OCI-LY3 (cell line): ENCODE results near the gene CRAMP1.

Experiments
- H2AFZ ChIP-seq: fragments of 200-600, 300-600 bp; shearing (Covaris generic); 2 replicates; pipeline ENCODE4 v1.6.0; 2014; ENCODE audit warnings: antibody characterized with exemption, low read depth, low read length
- H3K27ac ChIP-seq: fragments of 200-600, 300-600 bp; sonication (generic); 2 replicates; pipeline ENCODE4 v1.5.1; 2014; ENCODE audit warnings: mild to moderate bottlenecking, low read length, moderate library complexity, mixed read lengths
- H3K27me3 ChIP-seq: fragments of 200-600, 300-600 bp; sonication (generic); 2 replicates; pipeline ENCODE4 v1.6.1; 2014; ENCODE audit warnings: low read depth, low read length, mixed read lengths
- H3K36me3 ChIP-seq: fragments of 200-600, 300-600 bp; sonication (generic); replicated peaks from 2 replicates; pipeline ENCODE3; 2014; ENCODE audit warnings: low read depth, low read length, mixed read lengths
- H3K4me1 ChIP-seq: fragments of 300-600, 200-600 bp; sonication (generic); 2 replicates; pipeline ENCODE4 v1.6.1; 2014; ENCODE audit warnings: low read length, mixed read lengths
- H3K4me2 ChIP-seq: fragments of 200-600, 300-600 bp; sonication (generic); 2 replicates; pipeline ENCODE4 v1.6.1; 2014; ENCODE audit warnings: low read length, mixed read lengths
- H3K4me3 ChIP-seq: fragments of 300-600, 200-600 bp; sonication (generic); 2 replicates; pipeline ENCODE4 v1.5.1; 2014; ENCODE audit warnings: antibody characterized with exemption, mild to moderate bottlenecking, low read length, moderate library complexity
- H3K79me2 ChIP-seq: fragments of 300-600, 200-600 bp; shearing (Covaris generic); 2 replicates; pipeline ENCODE4 v1.6.1; 2014; ENCODE audit warnings: mild to moderate bottlenecking, low read length, mixed read lengths
- H3K9ac ChIP-seq: fragments of 300-600, 200-600 bp; shearing (Covaris generic); 2 replicates; pipeline ENCODE4 v1.6.0; 2014; ENCODE audit warnings: mild to moderate bottlenecking, low read length, moderate library complexity
- H3K9me3 ChIP-seq: fragments of 200-600, 300-600 bp; shearing (Covaris generic); 2 replicates; pipeline ENCODE4 v1.6.1; 2014; ENCODE audit warnings: low read length, mixed read lengths; ENCODE audit not compliant: insufficient read depth
- H4K20me1 ChIP-seq: fragments of 200-600, 300-600 bp; sonication (generic); 2 replicates; pipeline ENCODE4 v1.6.1; 2016; ENCODE audit warnings: low read length, mixed read lengths; ENCODE audit not compliant: insufficient read depth
- EZH2phosphoT487 ChIP-seq: fragments of 200-600 bp; shearing (Covaris generic); IDR thresholded peaks from 2 replicates; pipeline ENCODE4 v1.6.1; 2018; ENCODE audit warnings: antibody characterized with exemption, mixed run types, low read depth
- TF ChIP-seq, protein P1 (sequence below): fragments of 200-600, 300-600 bp; sonication (generic); IDR thresholded peaks from 2 replicates; pipeline ENCODE4 v1.5.1; 2014; ENCODE audit warnings: antibody characterized with exemption, low read length, low read depth

Gene CRAMP1

DNA sequence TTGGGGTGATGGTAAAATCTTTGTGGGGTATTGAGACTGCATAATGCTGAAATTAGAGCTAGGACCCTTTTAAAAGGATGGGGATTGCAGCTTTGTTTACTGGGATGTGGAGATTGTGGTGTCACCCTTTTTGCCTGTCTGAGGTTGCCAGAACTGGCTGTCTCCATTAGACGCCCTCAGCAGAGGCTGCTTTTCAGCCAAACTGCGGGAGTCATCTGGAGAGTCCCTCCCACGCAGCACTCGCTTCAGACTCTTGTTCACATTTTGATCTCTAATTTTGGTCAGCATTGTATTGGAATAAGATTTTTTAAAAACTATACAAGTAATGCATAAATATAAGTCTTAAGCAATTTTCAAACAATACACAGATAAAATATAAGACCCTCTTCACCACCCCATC, 38.0 kb downstream of the CRAMP1 start:
- H3K4me1 ChIP-seq, result no peaks in the 10 kb centered on the region

DNA sequence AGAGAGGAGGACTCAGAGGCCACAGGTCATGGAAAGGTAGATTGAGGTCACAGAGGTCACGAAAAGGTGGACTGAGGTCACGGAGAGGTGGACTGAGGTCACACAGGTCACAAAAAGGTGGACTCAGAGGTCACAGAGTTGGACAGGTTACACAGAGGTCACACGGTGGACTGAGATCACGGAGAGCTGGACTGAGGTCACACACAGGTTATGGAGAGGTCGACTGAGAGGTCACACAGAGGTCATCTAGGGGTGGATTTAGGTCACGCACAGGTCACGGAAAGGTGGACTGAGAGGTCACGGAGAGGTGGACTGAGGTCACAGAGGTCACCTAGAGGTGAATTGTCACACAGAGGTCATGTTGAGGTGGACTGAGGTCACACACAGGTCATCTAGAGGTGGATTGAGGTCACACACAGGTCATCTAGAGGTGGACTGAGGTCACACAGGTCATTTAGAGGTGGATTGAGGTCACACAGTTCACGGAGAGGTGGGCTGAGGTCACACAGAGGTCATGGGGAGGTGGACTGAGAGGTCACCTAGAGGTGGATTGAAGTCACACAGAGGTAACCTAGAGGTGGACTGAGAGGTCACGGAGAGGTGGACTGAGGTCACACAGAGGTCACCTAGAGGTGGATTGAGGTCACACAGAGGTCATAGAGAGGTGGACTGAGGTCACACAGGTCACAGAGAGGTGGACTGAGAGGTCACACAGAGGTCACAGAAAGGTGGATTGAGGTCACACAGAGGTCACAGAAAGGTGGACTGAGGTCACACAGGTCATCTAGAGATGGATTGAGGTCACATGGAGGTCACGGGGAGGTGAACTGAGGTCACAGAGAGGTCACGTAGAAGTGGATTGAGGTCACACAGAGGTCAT, 39.2 kb downstream of the CRAMP1 start:
- H3K9me3 ChIP-seq, result no peaks in the 10 kb centered on the region
- no peak overlapping the region for H3K27ac ChIP-seq
- H3K36me3 ChIP-seq, result peaks cover 29% of the 10 kb centered on the region
- H3K79me2 ChIP-seq, result peaks cover 6% of the 10 kb centered on the region; the same call in 1 of the 2 replicates
- H3K4me3 ChIP-seq, result no peak overlapping the region
- H3K27me3 ChIP-seq, result no peaks in the 10 kb centered on the region
- no peak overlapping the region for H2AFZ ChIP-seq
- H3K4me1 ChIP-seq, result no peaks in the 10 kb centered on the region
- no peak overlapping the region for H3K9ac ChIP-seq
- no peaks in the 10 kb centered on the region for H4K20me1 ChIP-seq
- TF ChIP-seq, protein P1, sequence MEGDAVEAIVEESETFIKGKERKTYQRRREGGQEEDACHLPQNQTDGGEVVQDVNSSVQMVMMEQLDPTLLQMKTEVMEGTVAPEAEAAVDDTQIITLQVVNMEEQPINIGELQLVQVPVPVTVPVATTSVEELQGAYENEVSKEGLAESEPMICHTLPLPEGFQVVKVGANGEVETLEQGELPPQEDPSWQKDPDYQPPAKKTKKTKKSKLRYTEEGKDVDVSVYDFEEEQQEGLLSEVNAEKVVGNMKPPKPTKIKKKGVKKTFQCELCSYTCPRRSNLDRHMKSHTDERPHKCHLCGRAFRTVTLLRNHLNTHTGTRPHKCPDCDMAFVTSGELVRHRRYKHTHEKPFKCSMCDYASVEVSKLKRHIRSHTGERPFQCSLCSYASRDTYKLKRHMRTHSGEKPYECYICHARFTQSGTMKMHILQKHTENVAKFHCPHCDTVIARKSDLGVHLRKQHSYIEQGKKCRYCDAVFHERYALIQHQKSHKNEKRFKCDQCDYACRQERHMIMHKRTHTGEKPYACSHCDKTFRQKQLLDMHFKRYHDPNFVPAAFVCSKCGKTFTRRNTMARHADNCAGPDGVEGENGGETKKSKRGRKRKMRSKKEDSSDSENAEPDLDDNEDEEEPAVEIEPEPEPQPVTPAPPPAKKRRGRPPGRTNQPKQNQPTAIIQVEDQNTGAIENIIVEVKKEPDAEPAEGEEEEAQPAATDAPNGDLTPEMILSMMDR, result no peak
- no peak for TF ChIP-seq EZH2phosphoT487
- no peak overlapping the region for H3K4me2 ChIP-seq

More for the DNA sequence above, 38.0 kb downstream of the CRAMP1 start:
- TF ChIP-seq, protein P1, result no peak
- TF ChIP-seq EZH2phosphoT487, result no peak
- H3K4me2 ChIP-seq, result no peak overlapping the region
- H3K27ac ChIP-seq, result no peak overlapping the region
- no peak overlapping the region for H2AFZ ChIP-seq
- H3K36me3 ChIP-seq, result peaks cover 25% of the 10 kb centered on the region
- H3K9ac ChIP-seq, result no peak overlapping the region
- no peaks in the 10 kb centered on the region for H3K27me3 ChIP-seq
- no peak overlapping the region for H3K4me3 ChIP-seq
- H4K20me1 ChIP-seq, result 0 out of 2 replicates have a peak, but pooled peaks cover 5% of the 10 kb centered on the region
- H3K79me2 ChIP-seq, result peaks cover 6% of the 10 kb centered on the region; the same call in 1 of the 2 replicates
- H3K9me3 ChIP-seq, result no peaks in the 10 kb centered on the region

GRCh38 chr16:1651974-1652312, 39.8 kb downstream of the CRAMP1 start:
- H3K27me3 ChIP-seq, result no peaks in the 10 kb centered on the region
- no peak overlapping the region for H3K27ac ChIP-seq
- H3K4me3 ChIP-seq, result no peak overlapping the region
- no peak overlapping the region for H2AFZ ChIP-seq
- TF ChIP-seq, protein P1, result no peak
- no peak for TF ChIP-seq EZH2phosphoT487
- no peak overlapping the region for H3K9ac ChIP-seq
- peaks cover 6% of the 10 kb centered on the region; the same call in 1 of the 2 replicates for H3K79me2 ChIP-seq
- H4K20me1 ChIP-seq, result no peaks in the 10 kb centered on the region
- peaks cover 26% of the 10 kb centered on the region for H3K36me3 ChIP-seq
- H3K4me1 ChIP-seq, result no peaks in the 10 kb centered on the region
- no peak overlapping the region for H3K4me2 ChIP-seq
- H3K9me3 ChIP-seq, result no peaks in the 10 kb centered on the region

GRCh38 chr16:1653023-1653422, 40.9 kb downstream of the CRAMP1 start:
- H3K27me3 ChIP-seq, result no peaks in the 10 kb centered on the region
- H4K20me1 ChIP-seq, result no peaks in the 10 kb centered on the region
- TF ChIP-seq EZH2phosphoT487, result no peak
- TF ChIP-seq, protein P1, result no peak
- H3K4me3 ChIP-seq, result no peak overlapping the region
- H3K9me3 ChIP-seq, result no peaks in the 10 kb centered on the region
- H3K4me2 ChIP-seq, result no peak overlapping the region
- H3K79me2 ChIP-seq, result peaks cover 6% of the 10 kb centered on the region; the same call in 1 of the 2 replicates
- no peak overlapping the region for H3K27ac ChIP-seq
- H2AFZ ChIP-seq, result no peak overlapping the region
- peaks cover 22% of the 10 kb centered on the region for H3K36me3 ChIP-seq
- no peaks in the 10 kb centered on the region for H3K4me1 ChIP-seq
- H3K9ac ChIP-seq, result no peak overlapping the region
